ENCODE data around the gene CD99L2.

- TF ChIP-seq POLR2A (IDR thresholded peaks at IDR 0.05): no peak
- no peak for TF ChIP-seq CTCF (IDR thresholded peaks at IDR 0.05)
These were observed 144.5 kb downstream of the CD99L2 start for GRCh38 chrX:150753968-150754367.
